ENCODE data around the gene C2orf69. TPM values are rescaled to one million over a fixed set of nuclear protein-coding genes. Genes with fewer than 3 reads are reported as not detected.

The C2orf69 gene
- total RNA-seq, 1 experiment from 2014 or later: 29.9 TPM

DNA sequence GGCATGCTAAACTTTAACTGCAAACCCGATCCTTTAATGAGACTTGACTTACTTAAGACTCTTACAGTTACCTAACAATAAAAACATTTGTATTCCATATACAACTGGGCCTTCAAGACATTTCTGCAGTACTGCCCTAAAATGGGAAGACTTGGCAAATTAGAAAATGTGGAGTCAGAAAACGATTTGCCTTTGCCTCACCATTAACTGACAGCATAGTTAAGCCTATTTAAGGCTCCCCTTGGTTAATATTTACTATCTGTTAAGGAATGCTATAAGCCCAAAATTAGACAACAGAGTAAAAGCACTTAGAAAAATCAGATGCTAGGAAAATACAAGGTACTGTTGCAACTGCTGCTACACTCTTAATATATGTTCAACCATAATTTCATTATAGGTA lies 25.5 kb downstream of the C2orf69 start:
- Mint-ChIP-seq H3K36me3 (peaks cover 43% of the 10 kb centered on the region), H3K27ac (no peak overlapping the region), H3K4me3 (no peak overlapping the region), H3K9me3 (no peaks in the 10 kb centered on the region), H3K27me3 (ENCODE audit: low read depth) (no peaks in the 10 kb centered on the region), H3K4me1 (no peaks in the 10 kb centered on the region)
- no peak for ATAC-seq
- POLR2A ChIA-PET: no interaction called here
- DNase-seq (ENCODE audit: low spot score): no peak
- no peak for TF ChIP-seq ZNF121 (CRISPR knock-in tag; IDR thresholded peaks at IDR 0.05)
- TF ChIP-seq, protein P1, sequence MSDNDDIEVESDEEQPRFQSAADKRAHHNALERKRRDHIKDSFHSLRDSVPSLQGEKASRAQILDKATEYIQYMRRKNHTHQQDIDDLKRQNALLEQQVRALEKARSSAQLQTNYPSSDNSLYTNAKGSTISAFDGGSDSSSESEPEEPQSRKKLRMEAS (CRISPR knock-in tag; IDR thresholded peaks at IDR 0.05): no peak
- TF ChIP-seq FOXJ3 (CRISPR knock-in tag; IDR thresholded peaks at IDR 0.05; ENCODE audit: borderline replicate concordance): no peak
- no peak for TF ChIP-seq NR1H2 (CRISPR knock-in tag; IDR thresholded peaks at IDR 0.05)
- no peak for TF ChIP-seq GABPB1 (CRISPR knock-in tag; IDR thresholded peaks at IDR 0.05)
- TF ChIP-seq SMAD4 (CRISPR knock-in tag; IDR thresholded peaks at IDR 0.05): no peak
- TF ChIP-seq, protein P2, sequence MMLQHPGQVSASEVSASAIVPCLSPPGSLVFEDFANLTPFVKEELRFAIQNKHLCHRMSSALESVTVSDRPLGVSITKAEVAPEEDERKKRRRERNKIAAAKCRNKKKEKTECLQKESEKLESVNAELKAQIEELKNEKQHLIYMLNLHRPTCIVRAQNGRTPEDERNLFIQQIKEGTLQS (CRISPR knock-in tag; conservative IDR thresholded peaks at IDR 0.05): no peak
- TF ChIP-seq TEAD4 (CRISPR knock-in tag; IDR thresholded peaks at IDR 0.05): no peak
- TF ChIP-seq, protein P3, sequence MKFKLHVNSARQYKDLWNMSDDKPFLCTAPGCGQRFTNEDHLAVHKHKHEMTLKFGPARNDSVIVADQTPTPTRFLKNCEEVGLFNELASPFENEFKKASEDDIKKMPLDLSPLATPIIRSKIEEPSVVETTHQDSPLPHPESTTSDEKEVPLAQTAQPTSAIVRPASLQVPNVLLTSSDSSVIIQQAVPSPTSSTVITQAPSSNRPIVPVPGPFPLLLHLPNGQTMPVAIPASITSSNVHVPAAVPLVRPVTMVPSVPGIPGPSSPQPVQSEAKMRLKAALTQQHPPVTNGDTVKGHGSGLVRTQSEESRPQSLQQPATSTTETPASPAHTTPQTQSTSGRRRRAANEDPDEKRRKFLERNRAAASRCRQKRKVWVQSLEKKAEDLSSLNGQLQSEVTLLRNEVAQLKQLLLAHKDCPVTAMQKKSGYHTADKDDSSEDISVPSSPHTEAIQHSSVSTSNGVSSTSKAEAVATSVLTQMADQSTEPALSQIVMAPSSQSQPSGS (CRISPR knock-in tag; IDR thresholded peaks at IDR 0.05; ENCODE audit: borderline replicate concordance, low read depth): no peak
- TF ChIP-seq, protein P4, sequence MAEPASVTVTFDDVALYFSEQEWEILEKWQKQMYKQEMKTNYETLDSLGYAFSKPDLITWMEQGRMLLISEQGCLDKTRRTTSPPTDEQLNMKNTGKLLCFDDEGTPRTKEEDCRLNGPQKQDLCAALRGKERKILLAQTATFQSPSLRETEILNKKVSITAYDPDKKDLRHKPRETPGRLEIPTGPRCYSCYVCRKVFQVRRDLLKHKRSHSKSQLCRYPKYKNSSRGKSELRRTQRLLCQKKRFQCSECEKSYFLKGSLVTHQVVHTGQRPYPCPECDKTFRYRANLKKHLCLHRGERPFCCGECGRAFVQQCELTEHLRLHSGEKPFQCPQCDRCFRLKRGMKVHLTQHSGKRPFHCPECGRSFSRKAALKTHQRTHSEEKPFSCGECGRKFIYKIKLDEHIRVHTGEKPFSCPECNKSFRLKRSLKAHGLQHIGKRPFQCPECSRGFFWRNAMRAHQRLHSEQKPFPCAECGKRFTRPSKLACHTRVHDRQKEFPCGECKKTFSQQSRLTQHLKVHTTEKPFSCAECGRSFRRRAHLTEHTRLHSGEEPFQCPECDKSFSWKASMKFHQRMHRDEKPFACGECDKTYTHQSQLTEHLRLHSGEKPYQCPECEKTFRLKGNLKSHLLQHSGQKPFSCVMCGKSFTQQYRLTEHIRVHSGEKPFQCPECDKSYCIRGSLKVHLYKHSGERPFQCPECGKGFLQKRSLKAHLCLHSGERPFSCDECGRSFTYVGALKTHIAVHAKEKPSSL (CRISPR knock-in tag; conservative IDR thresholded peaks at IDR 0.05): no peak
- TF ChIP-seq, protein P5, sequence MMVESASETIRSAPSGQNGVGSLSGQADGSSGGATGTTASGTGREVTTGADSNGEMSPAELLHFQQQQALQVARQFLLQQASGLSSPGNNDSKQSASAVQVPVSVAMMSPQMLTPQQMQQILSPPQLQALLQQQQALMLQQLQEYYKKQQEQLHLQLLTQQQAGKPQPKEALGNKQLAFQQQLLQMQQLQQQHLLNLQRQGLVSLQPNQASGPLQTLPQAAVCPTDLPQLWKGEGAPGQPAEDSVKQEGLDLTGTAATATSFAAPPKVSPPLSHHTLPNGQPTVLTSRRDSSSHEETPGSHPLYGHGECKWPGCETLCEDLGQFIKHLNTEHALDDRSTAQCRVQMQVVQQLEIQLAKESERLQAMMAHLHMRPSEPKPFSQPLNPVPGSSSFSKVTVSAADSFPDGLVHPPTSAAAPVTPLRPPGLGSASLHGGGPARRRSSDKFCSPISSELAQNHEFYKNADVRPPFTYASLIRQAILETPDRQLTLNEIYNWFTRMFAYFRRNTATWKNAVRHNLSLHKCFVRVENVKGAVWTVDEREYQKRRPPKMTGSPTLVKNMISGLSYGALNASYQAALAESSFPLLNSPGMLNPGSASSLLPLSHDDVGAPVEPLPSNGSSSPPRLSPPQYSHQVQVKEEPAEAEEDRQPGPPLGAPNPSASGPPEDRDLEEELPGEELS (CRISPR knock-in tag; IDR thresholded peaks at IDR 0.05): no peak
- TF ChIP-seq, protein P6, sequence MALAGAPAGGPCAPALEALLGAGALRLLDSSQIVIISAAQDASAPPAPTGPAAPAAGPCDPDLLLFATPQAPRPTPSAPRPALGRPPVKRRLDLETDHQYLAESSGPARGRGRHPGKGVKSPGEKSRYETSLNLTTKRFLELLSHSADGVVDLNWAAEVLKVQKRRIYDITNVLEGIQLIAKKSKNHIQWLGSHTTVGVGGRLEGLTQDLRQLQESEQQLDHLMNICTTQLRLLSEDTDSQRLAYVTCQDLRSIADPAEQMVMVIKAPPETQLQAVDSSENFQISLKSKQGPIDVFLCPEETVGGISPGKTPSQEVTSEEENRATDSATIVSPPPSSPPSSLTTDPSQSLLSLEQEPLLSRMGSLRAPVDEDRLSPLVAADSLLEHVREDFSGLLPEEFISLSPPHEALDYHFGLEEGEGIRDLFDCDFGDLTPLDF (CRISPR knock-in tag; IDR thresholded peaks at IDR 0.05): no peak
- TF ChIP-seq ZNF396 (CRISPR knock-in tag; IDR thresholded peaks at IDR 0.05; ENCODE audit: borderline replicate concordance): no peak
- TF ChIP-seq, protein P7, sequence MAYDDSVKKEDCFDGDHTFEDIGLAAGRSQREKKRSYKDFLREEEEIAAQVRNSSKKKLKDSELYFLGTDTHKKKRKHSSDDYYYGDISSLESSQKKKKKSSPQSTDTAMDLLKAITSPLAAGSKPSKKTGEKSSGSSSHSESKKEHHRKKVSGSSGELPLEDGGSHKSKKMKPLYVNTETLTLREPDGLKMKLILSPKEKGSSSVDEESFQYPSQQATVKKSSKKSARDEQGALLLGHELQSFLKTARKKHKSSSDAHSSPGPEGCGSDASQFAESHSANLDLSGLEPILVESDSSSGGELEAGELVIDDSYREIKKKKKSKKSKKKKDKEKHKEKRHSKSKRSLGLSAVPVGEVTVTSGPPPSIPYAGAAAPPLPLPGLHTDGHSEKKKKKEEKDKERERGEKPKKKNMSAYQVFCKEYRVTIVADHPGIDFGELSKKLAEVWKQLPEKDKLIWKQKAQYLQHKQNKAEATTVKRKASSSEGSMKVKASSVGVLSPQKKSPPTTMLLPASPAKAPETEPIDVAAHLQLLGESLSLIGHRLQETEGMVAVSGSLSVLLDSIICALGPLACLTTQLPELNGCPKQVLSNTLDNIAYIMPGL (CRISPR knock-in tag; IDR thresholded peaks at IDR 0.05): no peak
- CTCF ChIA-PET: no interaction called here

DNA sequence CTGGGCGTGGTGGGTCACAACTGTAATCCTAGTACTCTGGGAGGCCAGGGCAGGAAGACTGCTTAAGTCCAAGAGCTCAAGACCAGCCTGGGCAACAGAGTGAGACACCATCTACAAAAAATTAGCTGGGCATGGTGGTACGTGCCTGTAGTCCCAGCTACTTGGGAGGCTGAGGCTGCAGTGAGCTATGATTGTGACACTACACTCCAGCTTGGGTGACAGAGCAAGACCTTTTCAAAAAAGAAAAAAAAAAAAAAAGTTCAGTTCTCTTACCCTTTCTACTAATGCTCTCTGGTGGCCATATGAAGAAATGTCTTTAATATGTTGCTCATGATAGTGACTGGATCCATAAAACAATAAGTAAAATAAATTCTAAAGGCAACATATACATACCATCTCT lies 29.3 kb downstream of the C2orf69 start:
- DNase-seq (ENCODE audit: low spot score): no peak
- Mint-ChIP-seq H3K4me1 (no peaks in the 10 kb centered on the region), H3K4me3 (no peak overlapping the region), H3K27ac (no peak overlapping the region), H3K9me3 (no peaks in the 10 kb centered on the region), H3K27me3 (ENCODE audit: low read depth) (no peaks in the 10 kb centered on the region), H3K36me3 (peaks cover 46% of the 10 kb centered on the region)
- TF ChIP-seq ZNF121 (CRISPR knock-in tag; IDR thresholded peaks at IDR 0.05) (0 out of 2 replicates have a peak, but pooled peaks have one; percentile 22), ZNF671 (CRISPR knock-in tag; IDR thresholded peaks at IDR 0.05) (no peak)
- CTCF ChIA-PET: interaction anchor here (0.6 to 1.8 kb wide), 7 partner anchors 11 to 831 kb away, joined by 3 to 7 read pairs (median 4); no protein-coding TSS in a partner anchor
- ATAC-seq: peak; percentile 50
- POLR2A ChIA-PET: no interaction called here

All from WTC11 (cell line).